ENCODE measurements around the gene WASF3.
A peak's percentile ranks its signal among the peaks of the same experiment; 100 is the strongest.

WASF3 gene

GRCh38 chr13:26688286-26688685, 130.8 kb downstream of the WASF3 start:
- no peak for DNase-seq

GRCh38 chr13:26688980-26689379, 131.5 kb downstream of the WASF3 start:
- no peak for DNase-seq

DNA sequence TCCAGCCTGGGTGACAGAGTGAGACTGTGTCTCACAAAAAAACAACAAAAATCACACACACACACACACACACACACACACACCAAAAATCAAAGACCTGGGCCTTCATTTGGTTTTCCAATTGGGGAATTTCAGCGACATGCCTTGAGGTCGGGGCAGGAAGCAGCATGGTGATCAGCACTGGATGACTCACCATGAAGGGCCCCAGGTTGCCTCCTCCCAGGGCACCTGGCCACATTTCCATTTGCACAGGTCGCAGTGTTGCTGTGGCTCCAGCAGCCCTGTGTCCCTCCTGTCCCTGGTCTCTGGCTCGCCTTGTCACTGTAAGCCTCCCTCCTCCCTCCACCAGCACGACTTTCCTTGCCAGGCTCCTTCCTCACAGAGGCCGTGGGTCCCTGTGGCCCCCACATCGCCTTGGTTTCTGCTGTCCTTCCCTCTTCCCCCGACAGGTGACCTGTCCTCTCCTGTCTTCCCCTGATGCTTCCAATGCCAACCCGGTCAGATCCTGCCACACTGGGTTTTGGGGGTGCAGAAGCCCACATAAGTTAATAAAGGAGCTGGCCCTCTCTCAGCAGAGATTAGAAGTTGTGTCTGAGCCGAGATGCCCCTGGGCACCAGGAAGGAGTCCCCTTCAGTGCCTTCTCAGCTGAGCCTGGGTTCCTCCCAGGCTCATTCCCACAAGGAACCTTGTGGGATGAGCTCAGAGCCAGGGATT, 136.4 kb downstream of the WASF3 start:
- DNase-seq, result no peak

- no peak for DNase-seq
These were observed 137.3 kb downstream of the WASF3 start for GRCh38 chr13:26694609-26695359.

- DNase-seq, result no peak
These were observed 137.8 kb downstream of the WASF3 start for GRCh38 chr13:26695360-26695705.

- no peak for DNase-seq
These were observed 138.4 kb downstream of the WASF3 start for GRCh38 chr13:26695891-26696311.

DNA sequence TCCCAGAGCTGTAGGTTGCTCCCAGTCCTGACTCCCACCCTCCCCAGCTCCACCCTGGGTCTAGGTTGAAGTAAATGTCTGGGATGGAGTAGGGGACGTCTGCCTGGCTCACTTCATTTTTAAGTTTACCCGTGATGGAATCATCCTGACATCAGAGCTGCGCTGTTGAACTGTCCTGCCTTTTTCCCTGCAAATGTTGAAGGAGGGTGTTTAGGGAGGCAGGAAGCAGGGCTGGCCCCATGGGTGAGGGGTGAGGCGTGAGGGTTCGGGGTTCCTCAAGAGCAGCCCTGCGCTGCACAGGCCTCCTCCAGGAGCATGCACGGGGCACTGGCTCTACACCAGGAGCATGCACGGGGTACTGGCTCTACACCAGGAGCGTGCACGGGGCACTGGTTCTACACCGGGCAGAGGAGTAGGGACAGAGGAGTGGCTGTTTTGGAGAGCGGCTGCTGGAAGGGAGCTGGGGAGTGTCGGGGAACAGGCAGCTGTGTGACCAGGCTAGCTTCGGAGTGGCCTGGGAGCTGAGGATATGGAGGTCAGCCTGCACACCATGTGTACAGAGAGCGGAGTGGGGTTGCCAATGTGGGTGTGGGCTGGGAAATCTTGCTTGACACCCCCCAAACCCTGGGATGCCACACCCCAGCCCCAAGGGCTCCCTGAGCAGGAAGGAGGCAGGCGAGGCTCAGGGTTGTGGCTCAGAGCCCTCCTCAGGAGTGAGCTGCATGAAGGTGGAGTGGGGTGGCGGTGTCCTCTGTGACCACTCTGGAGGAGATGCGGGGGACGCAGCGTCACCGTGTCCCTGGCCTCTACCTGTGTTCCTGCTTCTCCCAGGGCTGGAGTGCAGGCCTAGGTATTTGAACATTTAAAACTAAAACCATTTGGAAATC, 139.8 kb downstream of the WASF3 start:
- no peak for DNase-seq

DNA sequence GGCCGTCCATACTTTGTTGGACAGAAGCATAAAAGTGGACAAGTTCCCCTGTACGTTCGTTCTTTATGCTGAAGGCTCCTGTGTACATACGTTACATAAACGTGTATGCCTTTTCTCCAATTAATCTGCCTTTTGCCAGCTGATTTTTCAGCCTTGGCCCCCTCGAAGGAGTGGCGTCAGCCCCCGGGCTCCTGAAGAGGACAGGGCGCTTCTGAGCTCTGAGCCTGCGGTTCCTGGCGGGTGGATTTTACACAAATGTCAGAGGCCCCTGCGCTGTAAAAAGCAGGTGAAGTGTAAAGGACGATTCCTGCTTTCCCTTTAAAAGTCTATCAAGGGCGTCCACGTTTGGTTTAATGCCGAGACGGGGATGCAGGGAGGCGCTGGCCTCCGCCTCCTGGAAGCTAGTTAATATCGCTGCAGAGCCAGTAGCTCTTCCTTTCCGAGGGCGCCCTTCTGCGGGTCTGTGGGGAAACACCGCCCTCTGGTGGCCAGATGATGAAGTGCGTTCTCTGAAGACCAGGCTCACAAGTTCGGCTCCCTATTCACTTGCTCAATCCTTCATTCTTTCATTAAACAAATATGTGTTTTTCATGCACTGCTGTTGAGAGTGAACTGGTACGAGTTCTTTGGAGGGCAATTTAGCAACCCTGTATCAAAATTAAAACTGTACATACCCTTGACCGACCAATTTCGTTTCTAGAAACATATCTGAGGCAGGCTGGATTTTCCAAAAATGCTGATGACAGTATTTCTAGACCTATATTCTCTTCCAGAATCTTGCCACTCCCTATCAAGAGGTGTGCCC, 141.1 kb downstream of the WASF3 start:
- peak; percentile 67 to 76 for DNase-seq

DNA sequence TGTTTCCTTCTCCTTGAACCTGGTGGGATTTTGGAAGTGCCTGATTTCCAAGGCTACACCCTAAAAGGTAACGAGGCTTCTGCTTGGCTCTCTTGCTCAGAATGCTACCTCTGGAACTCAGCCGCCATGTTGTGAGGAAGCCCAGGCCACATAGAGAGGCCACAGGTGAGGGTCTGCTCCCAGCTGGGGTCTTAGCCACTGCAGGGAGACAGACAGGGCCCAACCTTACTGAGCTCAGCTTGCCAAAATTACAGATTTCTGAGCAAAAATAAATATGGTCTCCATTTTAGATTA, 141.7 kb downstream of the WASF3 start:
- DNase-seq, result no peak

DNA sequence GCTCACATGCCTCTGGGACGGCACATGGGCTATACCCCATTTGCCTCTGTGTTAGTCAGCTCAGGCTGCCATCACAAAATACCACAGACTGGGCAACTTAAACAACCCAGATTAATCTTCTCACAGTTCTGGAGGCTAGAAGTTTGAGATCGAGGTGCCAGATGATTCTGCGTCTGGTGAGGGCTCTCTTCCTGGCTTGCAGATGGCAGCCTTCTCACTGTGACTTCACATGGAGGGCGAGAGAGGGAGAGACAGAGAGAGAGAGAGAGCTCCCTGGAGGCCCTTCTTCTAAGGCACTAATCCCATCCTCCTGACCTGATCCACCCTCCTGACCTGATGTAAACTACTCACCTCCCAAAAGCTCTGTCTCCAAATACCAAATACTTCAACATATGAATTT, 148.1 kb downstream of the WASF3 start:
- DNase-seq, result no peak

GRCh38 chr13:26706381-26706780, 148.9 kb downstream of the WASF3 start:
- no peak for DNase-seq

DNA sequence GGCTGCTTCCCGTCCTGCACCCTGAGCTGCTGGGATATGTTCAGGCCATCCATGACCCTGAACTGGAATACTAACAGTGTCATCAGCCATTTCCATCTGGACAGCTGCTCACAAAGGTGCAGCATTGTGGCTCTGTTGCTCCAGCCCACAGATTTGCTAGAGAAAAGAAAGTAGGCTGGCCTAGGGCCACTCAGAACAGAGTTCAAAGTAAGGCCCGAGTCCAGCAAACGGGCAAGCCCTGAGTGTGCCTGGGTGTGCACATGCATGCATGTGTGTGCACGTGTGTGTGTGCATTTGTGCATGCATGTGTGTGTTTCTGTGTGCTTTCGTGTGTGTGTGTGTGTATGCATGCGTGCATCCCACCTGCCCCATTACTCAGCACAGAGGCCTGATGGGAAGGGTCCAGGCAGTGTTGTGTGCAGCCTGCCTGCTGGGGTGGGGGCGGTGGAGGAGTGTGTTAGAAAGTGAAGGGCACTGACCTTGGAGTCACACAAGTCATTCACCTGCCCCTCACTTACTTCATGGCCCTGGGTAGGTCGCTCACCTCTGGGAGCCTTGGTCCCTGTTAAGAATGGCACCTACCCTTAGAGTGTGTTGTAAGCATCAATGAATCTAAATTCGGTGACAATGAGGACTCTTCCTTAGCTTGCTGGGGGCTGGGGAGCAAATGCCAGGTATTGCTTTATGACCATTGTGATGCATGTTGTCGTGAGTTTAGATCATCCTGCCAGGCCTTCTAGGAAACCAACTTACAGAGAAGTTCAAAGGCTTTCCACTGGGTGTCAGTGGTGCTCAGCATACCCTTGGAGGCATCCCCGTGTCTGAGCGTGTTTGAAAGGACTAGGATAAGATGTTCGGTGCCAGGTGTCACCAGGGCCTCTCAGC, 149.9 kb downstream of the WASF3 start:
- no peak for DNase-seq

DNA sequence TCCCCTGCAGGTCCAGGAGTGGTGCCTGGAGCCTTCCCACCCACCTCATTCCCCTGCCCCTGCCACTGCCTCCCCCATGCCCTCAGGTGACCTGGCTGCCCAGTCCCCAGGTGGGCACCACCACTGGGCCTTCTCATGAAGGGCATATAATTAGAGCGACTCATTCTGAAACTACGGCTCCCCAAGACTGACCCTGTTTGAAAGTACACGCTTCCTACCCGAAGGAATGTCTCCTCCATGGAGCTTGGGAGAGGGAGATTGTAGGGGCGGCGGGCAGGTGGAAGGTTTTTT, 150.5 kb downstream of the WASF3 start:
- DNase-seq, result no peak

DNA sequence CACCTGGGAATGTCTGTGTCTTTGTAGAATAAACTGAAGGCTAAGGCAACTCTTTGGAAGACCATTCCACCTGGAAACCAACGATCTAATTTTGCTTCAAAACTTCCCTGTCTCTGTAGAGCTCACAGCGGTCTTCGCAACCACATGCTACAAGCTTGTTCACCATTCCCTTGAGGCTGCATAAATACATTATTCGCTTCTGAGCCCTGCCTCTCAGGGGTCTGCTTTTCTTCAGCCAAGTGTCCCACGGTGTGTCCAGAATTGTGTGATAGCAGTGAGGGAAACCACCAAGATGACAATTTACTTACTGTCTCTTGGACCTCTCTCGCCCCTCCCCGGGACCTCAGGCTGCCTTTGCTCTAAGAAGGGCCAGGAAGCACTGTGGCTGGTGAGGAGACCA, 152.0 kb downstream of the WASF3 start:
- DNase-seq, result no peak

GRCh38 chr13:26710166-26710565, 152.7 kb downstream of the WASF3 start:
- DNase-seq, result no peak

- no peak for DNase-seq
These were observed 153.7 kb downstream of the WASF3 start for GRCh38 chr13:26711211-26711610.

GRCh38 chr13:26713341-26713740, 155.9 kb downstream of the WASF3 start:
- no peak for DNase-seq

DNA sequence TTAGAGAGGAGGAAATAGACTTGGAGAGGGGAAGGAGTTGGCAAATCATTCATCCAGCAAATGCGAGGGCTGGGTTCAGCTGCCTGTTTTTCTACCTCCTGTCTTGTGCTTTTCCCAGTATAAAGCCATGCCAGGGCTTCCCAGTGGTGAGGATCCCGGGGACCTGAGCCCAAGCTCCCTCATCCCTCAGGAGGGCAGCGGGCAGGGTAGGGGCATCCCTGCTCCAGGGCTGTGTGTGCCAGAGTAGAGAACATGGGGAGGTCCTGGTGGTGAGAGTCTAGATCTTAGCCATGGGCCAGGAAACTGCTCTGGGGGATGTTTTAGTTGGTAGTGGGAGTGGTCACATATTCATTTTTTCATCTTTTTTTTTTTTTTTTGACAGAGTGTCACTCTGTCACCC, 159.5 kb downstream of the WASF3 start:
- DNase-seq, result no peak

DNA sequence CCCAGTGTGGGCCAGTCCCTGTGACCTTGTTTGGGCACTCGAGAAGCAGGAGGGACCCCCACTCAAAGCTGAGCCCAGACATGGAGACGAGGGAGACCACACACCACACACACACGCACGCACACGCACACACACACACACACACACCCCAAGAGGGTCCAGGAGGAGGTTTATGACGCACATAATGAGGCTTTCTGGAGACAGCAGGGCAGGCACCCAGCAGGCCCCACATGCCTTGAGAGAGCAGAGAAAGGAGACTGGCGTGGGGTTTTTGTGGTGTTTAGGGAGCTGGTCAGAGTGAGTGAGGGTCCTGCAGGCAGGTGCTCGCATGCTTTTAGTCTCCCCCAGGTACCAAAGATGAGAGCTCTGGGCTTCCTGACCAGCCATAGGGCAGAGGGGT, 160.7 kb downstream of the WASF3 start:
- DNase-seq, result no peak

DNA sequence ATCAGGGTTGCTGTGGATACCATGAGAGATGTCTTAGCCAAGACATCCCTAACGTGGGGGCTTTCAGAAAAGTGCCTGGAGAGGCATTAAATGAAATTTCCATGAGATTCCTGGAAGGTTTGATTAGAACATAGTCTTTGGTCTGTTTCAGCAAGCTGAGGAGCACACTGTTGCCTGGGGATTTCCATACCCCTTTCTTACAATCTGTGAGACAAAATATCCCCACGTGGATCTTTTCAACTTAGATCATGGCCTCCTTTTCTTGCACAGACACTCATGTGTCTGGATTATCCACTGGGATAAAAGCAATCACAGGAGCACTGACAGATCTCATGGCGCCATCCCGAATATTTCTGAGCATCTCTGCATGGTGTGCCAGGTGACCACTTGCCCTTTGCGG, 161.4 kb downstream of the WASF3 start:
- no peak for DNase-seq

GRCh38 chr13:26719356-26719945, 162.0 kb downstream of the WASF3 start:
- no peak for DNase-seq

All from stimulated activated CD4-positive, alpha-beta T cell treated with anti-CD3 and anti-CD28 coated beads, Interleukin-4, amount 100 ng/mL, for 4 hours (primary cell).